Sigmoid colon (tissue), 4 donors: ENCODE results near the gene FXYD7.

ENCODE experiments used
- CTCF ChIP-seq, 4 experiments: fragments of 450-650 bp in 3 of 4; fragments of 200-600 bp in 1 of 4; IDR thresholded peaks; one replicate each; pipeline ENCODE4 v1.5.1; 2016 to 2019; ENCODE audit warnings: antibody characterized with exemption in 4 of 4, mild to moderate bottlenecking in 3 of 4, moderate library complexity in 2 of 4
- POLR2A ChIP-seq, 2 donors: fragments of 450-650 bp; IDR thresholded peaks; one replicate each; pipeline ENCODE4 v1.6.1; 2016; ENCODE audit warnings: antibody characterized with exemption in 2 of 2, mild to moderate bottlenecking in 2 of 2, moderate library complexity in 2 of 2
- POLR2AphosphoS5 ChIP-seq, 4 donors: sonication (generic); formaldehyde crosslinking; IDR thresholded peaks; one replicate each; pipeline ENCODE4 v1.6.1; 2017; ENCODE audit warnings: antibody characterized with exemption in 4 of 4

- no peak for TF ChIP-seq CTCF (IDR thresholded peaks at IDR 0.05)
- TF ChIP-seq POLR2A (IDR thresholded peaks at IDR 0.05), result no peak
- no peak for TF ChIP-seq POLR2AphosphoS5 (IDR thresholded peaks at IDR 0.05)
Measured at GRCh38 chr19:35100588-35101533, 42.2 kb upstream of the FXYD7 start.
